Effector memory CD8-positive, alpha-beta T cell (primary cell): ENCODE measurements around the gene WDR47.
A peak's percentile ranks its signal among the peaks of the same experiment; 100 is the strongest.
"Not testable (repeated sequence)": the region's sequence is repeated elsewhere in the genome, so short reads cannot be mapped to it uniquely, and the experiment has no call there.

Experiments used
- ATAC-seq: fragments of 150-1000 bp; cut with Tn5 transposase; replicated peaks from 2 replicates; pipeline ENCODE4 v1.10.0; 2021; ENCODE audit warnings: mild to moderate bottlenecking, moderate library complexity
- DNase-seq, 3 experiments: peaks; one replicate each; pipeline ENCODE4 v3.0.0; 2021
- H3K27ac Mint-ChIP-seq, 2 donors: one replicate each; pipeline ENCODE4 v1.8.0; 2022; ENCODE audit warnings: mild to moderate bottlenecking in 2 of 2, mixed read lengths in 2 of 2, moderate library complexity in 2 of 2
- H3K27me3 Mint-ChIP-seq, 2 donors: one replicate each; pipeline ENCODE4 v1.8.0; 2022; ENCODE audit warnings: mixed read lengths in 2 of 2
- H3K36me3 Mint-ChIP-seq: one replicate; pipeline ENCODE4 v1.8.0; 2022; ENCODE audit warnings: mild to moderate bottlenecking, moderate library complexity, mixed read lengths; ENCODE audit not compliant: insufficient read depth
- H3K4me1 Mint-ChIP-seq, 2 donors: one replicate each; pipeline ENCODE4 v1.8.0; 2022; ENCODE audit warnings: low read depth in 2 of 2, mixed read lengths in 2 of 2
- H3K4me3 Mint-ChIP-seq, 2 donors: one replicate each; pipeline ENCODE4 v1.8.0; 2022; ENCODE audit warnings: mild to moderate bottlenecking in 2 of 2, mixed read lengths in 2 of 2, moderate library complexity in 2 of 2
- H3K9me3 Mint-ChIP-seq, 2 donors: one replicate each; pipeline ENCODE4 v1.8.0; 2022; ENCODE audit warnings: mixed read lengths in 2 of 2

WDR47 gene

DNA sequence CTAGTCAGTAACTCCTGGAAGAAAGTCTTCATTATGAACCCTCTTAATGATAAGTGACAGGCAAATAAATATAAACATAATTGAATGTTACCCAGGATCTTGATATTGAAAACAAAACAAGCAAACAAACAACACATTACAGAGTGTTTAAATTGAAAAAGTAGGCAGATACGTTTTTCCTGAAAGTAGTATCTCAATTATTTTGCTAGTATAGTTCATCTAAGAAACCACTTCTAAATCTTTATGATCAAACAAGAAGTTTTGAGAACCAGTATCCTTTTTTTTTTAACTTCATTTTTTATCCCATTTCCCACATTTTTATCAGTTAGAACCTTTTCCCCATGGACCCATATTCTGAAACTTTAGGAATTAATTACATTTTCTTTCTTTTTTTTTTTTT is 3.7 kb upstream of the WDR47 start:
- Mint-ChIP-seq H3K27me3 (no peaks in the 10 kb centered on the region), H3K4me1 (peaks cover 2 to 12% of the 10 kb centered on the region in 2 donors), H3K36me3 (peaks cover 16% of the 10 kb centered on the region), H3K9me3 (no peaks in the 10 kb centered on the region), H3K27ac (no peak overlapping the region), H3K4me3 (no peak overlapping the region)
- DNase-seq = no peak
- ATAC-seq = no peak

DNA sequence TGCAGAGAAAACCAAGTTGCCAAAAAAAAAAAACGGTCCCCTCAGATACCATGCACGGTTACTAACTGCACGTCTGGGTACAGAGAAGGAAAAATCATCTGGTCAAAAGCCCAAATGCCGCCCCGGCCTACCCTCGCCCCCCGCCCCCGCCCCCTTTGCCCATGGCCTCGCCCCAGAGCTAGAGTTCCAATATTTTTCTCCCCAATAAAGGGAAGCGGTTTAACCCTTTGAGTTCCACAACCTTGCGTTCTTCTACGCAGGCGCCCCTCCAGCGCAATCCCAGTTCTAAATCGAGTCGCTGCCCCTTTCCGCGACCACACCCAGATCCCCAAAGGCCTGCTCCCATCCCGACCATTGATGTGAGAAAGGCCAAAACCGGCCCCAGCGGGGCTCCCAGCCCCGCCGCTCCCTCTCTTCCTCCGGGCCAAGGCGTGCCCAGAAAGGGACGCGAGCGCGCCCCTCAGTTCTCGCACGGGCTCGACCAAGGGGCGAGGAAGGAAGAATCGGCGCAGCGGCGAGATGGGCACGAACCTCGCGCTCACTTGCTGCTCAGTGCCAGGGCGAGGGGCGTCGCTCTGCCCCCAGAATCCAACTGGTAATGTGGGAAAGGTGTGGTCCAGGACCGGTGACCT is 797 bp downstream of the WDR47 start:
- no peaks in the 10 kb centered on the region for H3K27me3 Mint-ChIP-seq
- peak in 1 of 3 experiments; percentile 22 for DNase-seq
- H3K4me1 Mint-ChIP-seq = peaks cover 4 to 20% of the 10 kb centered on the region in 2 donors
- no peaks in the 10 kb centered on the region for H3K9me3 Mint-ChIP-seq
- ATAC-seq = peak; percentile 11
- peak overlapping the region; percentile 71 to 94 for H3K27ac Mint-ChIP-seq
- peak overlapping the region; percentile 81 to 84 for H3K4me3 Mint-ChIP-seq
- peaks cover 27% of the 10 kb centered on the region for H3K36me3 Mint-ChIP-seq

DNA sequence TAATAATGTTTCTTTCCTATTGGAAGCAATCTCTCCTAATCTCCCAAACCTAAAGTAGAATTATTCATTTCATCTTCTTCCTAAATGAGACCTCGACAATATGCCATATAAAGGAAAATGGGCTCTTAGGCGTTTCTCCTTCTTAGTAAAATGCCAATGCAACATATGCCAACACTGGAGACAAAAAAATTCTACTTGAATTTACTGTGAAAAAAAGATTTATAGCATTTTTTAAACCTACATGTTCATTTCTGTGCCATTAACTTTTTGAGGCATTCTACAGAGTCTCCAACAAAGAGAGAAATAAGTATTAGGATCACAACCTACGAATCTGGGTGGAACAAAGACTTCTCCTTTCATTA is 1.3 kb downstream of the WDR47 start:
- H3K36me3 Mint-ChIP-seq = peaks cover 27% of the 10 kb centered on the region
- peak overlapping the region; percentile 71 to 94 for H3K27ac Mint-ChIP-seq
- H3K9me3 Mint-ChIP-seq = no peaks in the 10 kb centered on the region
- no peaks in the 10 kb centered on the region for H3K27me3 Mint-ChIP-seq
- DNase-seq (no peak), ATAC-seq (no peak)
- peak overlapping the region; percentile 81 to 84 for H3K4me3 Mint-ChIP-seq
- H3K4me1 Mint-ChIP-seq = peaks cover 4 to 22% of the 10 kb centered on the region in 2 donors

DNA sequence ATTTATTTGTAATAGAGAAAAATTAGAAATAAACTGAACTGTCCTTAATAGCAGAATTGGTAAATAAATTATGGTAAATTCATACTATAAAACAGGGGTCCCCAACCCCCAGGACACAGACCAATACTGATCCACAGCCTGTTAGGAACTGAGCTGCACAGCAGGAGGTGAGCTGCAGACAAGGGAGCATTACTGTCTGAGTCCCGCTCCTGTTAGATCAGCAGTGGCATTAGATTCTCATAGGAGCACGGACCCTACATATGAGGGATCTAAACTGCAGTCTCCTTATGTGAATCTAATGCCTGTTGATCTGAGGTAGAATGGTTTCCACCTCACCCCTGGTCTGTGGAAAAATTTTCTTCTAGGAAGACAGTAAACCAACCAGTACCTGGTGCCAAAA is 7.5 kb downstream of the WDR47 start:
- DNase-seq = no peak
- no peaks in the 10 kb centered on the region for H3K9me3 Mint-ChIP-seq

DNA sequence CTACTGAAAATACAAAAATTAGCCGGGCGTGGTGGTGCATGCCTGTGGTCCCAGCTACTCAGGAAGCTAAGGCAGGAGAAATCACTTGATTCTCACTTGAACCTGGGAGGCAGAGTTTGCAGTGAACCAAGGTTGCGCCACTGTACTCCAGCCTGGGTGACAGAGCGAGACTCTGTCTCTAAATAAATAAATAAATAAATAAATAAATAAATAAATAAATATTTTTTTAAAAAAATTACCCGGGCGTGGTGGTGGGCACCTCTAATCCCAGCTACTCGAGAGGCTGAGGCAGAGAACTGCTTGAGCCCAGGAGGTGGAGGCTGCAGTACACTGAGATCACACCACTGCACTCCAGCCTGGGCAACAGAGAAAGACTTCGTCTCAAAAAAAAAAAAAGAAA is 12.4 kb downstream of the WDR47 start:
- not testable (repeated sequence) for H3K4me3 Mint-ChIP-seq, H3K9me3 Mint-ChIP-seq, ATAC-seq, H3K27me3 Mint-ChIP-seq, DNase-seq, H3K27ac Mint-ChIP-seq, H3K4me1 Mint-ChIP-seq
- peaks cover 20% of the 10 kb centered on the region for H3K36me3 Mint-ChIP-seq

More for the DNA sequence above, 7.5 kb downstream of the WDR47 start:
- ATAC-seq = no peak
- Mint-ChIP-seq H3K27ac (no peak overlapping the region), H3K4me1 (peaks cover 3 to 7% of the 10 kb centered on the region in 2 donors), H3K27me3 (no peaks in the 10 kb centered on the region), H3K4me3 (no peak overlapping the region), H3K36me3 (peaks cover 23% of the 10 kb centered on the region)

DNA sequence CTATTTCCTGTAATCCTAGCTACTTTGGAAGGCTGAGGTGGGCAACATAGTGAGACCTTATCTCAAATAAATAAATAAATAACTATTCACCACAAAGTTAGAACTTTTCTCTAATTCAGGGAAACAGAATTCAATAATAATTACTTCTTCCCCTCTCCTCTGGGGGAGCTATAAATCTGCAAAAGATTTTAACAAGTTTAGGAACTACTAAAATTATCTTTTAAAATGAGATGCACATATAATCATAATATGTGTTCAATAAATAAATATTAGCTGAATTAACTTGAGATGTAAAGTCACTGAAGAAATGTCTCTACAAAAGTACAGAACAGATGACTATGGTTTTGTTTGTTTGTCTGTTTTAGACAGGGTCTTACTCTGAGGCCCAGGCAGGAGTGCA is 14.1 kb downstream of the WDR47 start:
- Mint-ChIP-seq H3K9me3 (no peaks in the 10 kb centered on the region), H3K27ac (no peak overlapping the region), H3K27me3 (no peaks in the 10 kb centered on the region), H3K36me3 (peaks cover 17% of the 10 kb centered on the region), H3K4me3 (no peak overlapping the region), H3K4me1 (peaks cover 3 to 9% of the 10 kb centered on the region in 2 donors)
- DNase-seq (no peak), ATAC-seq (no peak)

DNA sequence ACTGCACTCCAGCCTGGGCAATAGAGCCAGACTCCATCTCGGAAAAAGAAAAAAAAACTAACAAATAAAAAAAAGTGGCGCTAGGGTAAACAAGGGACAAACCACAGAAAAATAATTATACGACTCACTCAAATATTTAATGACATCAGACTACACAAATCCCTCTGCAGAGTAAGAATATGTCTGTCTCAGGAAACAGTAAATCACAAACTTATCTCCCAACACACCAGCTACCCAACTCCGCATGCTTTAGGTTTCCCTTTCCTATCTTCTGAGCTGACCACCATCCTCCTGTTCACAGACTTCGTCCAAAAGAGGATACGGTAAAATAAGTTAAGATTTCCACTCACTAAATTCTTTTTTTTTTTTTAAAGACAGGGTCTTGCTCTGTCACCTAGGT is 16.2 kb downstream of the WDR47 start:
- no peak for ATAC-seq
- no peak overlapping the region for H3K27ac Mint-ChIP-seq
- peaks cover 29% of the 10 kb centered on the region for H3K36me3 Mint-ChIP-seq
- H3K9me3 Mint-ChIP-seq = no peaks in the 10 kb centered on the region
- no peak for DNase-seq
- no peak overlapping the region for H3K4me3 Mint-ChIP-seq
- H3K27me3 Mint-ChIP-seq = no peaks in the 10 kb centered on the region
- H3K4me1 Mint-ChIP-seq = peaks cover 3 to 9% of the 10 kb centered on the region in 2 donors

DNA sequence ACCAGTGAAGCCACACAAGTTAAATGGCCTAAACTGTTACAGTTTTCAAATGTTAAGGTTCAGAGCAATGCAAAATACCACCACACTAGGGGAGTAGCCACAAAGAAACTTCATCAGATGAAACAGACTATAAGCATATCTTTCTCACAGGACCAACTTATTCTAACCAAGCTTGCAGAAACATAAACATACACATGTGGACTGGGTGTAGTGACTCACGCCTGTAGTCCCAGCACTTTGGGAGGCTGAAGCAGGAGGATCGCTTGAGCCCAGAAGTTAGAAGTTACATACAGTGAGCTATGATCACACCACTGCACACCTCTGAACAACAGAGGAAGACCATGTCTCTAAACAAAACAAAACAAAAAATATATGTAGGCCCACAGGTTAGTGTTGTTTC is 17.3 kb downstream of the WDR47 start:
- H3K4me1 Mint-ChIP-seq = peaks cover 0 to 9% of the 10 kb centered on the region in 2 donors

DNA sequence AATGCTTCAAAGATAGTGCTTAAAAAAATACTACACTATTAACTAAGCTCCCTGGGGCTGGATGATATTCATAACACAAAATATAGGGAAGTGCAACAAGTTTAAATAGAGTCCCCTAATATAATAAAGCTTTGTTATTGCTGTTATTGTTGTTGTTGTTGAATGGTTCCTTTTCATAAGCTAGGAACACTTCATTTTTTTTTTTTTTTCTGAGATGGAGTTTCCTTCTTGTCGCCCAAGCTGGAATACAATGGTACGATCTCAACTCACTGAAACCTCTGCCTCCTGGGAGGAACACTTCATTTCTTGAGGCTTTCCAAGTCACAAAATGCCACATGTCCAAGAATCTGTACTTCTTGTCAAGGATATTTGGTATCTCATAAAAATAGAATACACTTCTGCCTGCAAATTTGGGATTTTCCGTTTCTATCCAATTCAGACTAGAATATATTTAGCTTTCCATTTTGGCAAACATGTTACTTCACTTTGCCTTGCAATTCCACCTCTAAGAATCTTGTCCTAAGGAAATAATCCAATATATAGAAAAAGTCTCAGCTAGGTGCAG is 21.1 kb downstream of the WDR47 start:
- no peak for DNase-seq

More for the DNA sequence above, 17.3 kb downstream of the WDR47 start:
- Mint-ChIP-seq H3K27ac (no peak overlapping the region), H3K27me3 (no peaks in the 10 kb centered on the region), H3K4me3 (no peak overlapping the region), H3K9me3 (no peaks in the 10 kb centered on the region), H3K36me3 (peaks cover 29% of the 10 kb centered on the region)
- ATAC-seq (no peak), DNase-seq (no peak)

DNA sequence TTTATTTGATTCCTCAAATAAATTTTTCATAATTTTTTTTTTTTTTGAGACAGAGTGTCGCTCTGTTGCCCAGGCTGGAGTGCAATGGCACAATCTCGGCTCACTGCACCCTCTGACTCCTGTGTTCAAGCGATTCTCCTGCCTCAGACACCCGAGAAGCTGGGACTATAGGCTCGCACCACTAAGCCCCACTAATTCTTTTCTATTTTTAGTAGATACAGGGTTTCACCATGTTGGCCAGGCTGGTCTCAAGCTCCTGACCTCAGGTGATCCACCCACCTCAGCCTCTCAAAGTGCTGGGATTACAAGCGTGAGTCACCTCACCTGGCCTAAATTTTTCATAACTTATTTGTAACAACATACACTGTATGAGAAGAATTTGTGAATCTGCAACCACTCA is 24.2 kb downstream of the WDR47 start:
- H3K36me3 Mint-ChIP-seq = peaks cover 46% of the 10 kb centered on the region
- H3K4me1 Mint-ChIP-seq, H3K9me3 Mint-ChIP-seq, H3K27ac Mint-ChIP-seq, ATAC-seq, H3K4me3 Mint-ChIP-seq, H3K27me3 Mint-ChIP-seq, DNase-seq: not testable (repeated sequence)

More for the DNA sequence above, 21.1 kb downstream of the WDR47 start:
- H3K27me3 Mint-ChIP-seq = no peaks in the 10 kb centered on the region
- peaks cover 44% of the 10 kb centered on the region for H3K36me3 Mint-ChIP-seq
- H3K9me3 Mint-ChIP-seq = no peaks in the 10 kb centered on the region
- ATAC-seq = no peak
- no peak overlapping the region for H3K27ac Mint-ChIP-seq
- H3K4me3 Mint-ChIP-seq = no peak overlapping the region
- H3K4me1 Mint-ChIP-seq = peaks cover 0 to 8% of the 10 kb centered on the region in 2 donors

DNA sequence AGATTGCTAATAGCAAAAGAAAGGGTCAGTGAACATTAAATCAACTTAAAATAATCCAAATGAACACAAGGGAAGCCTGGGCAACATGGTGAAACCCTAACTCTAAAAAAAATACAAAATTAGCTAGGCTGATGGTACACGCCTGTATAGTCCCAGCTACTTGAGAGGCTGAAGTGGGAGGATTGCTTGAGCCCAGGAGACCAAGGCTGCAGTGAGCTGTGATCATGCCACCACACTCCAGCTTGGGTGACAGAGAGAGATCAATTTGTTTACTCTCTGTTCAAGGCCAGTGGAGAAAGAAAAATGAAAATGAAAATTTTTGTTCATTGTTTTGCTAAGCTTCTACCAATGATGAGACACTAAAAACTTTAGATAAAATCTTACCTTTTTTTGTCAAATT is 24.8 kb downstream of the WDR47 start:
- Mint-ChIP-seq H3K36me3 (peaks cover 40% of the 10 kb centered on the region), H3K9me3 (no peaks in the 10 kb centered on the region), H3K4me3 (no peak overlapping the region), H3K4me1 (no peaks in the 10 kb centered on the region), H3K27me3 (no peaks in the 10 kb centered on the region), H3K27ac (no peak overlapping the region)
- DNase-seq (no peak), ATAC-seq (no peak)

DNA sequence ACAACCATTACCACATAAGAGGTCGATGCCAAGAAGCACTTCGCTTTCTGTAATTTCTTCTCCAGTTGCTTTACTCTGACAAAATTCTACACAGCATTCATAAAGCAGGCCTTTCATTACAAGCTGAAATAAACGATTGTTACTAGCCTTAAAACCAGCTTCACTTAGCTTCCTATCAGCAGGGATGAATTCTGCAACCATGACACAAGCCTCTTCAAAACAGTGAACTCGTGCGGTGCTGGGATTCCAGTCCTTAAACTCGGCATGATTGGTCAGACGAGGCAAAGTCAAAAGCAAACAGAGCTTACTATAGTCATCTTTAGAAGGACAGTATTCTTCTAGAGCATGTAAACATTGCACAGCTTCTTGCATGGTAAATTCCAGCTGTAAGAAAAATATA is 30.6 kb downstream of the WDR47 start:
- H3K36me3 Mint-ChIP-seq = peaks cover 24% of the 10 kb centered on the region
- no peak for DNase-seq
- no peaks in the 10 kb centered on the region for H3K27me3 Mint-ChIP-seq
- ATAC-seq = no peak
- H3K27ac Mint-ChIP-seq = no peak overlapping the region
- no peaks in the 10 kb centered on the region for H3K9me3 Mint-ChIP-seq
- no peaks in the 10 kb centered on the region for H3K4me1 Mint-ChIP-seq
- no peak overlapping the region for H3K4me3 Mint-ChIP-seq

DNA sequence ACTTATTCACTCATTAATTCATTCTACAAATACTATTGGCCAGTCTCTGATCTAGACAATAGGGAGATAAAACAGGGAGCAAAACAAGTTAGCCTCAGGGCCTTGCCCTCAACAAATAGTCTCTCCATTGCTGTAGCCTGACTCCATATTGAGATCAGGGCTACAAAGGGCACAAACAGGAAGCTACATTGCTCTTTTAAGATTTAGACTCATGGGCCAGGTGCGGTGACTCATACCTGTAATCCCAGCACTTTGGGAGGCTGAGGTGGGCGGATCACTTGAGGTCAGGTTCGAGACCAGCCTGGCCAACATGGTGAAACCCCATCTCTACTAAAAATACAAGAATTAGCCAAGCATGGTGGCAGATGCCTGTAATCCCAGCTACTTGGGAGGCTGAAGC is 45.3 kb downstream of the WDR47 start:
- not testable (repeated sequence) for H3K4me1 Mint-ChIP-seq, H3K9me3 Mint-ChIP-seq, H3K27me3 Mint-ChIP-seq, H3K4me3 Mint-ChIP-seq, H3K27ac Mint-ChIP-seq, DNase-seq, ATAC-seq
- peaks cover 50% of the 10 kb centered on the region for H3K36me3 Mint-ChIP-seq

DNA sequence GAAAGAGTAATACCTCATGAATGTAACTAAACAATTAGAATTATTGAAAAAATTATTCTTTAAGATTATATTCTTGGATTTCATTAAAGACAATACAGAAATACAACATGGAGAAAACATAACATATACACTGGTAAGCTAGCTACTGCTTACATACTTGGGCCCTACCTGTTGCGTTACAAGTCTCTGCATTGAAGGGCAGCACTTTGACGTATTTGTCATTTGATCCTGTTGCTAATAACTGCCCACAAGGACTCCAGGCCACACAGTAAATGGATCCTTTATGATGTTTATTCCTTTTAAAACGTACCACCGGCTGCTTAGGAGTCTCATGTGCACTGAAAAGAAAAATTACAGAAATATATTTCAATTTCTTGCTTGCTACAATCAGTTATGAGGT is 58.8 kb downstream of the WDR47 start:
- H3K4me3 Mint-ChIP-seq = no peak overlapping the region
- ATAC-seq (no peak), DNase-seq (no peak)
- no peaks in the 10 kb centered on the region for H3K9me3 Mint-ChIP-seq
- no peaks in the 10 kb centered on the region for H3K27me3 Mint-ChIP-seq
- peaks cover 13% of the 10 kb centered on the region for H3K36me3 Mint-ChIP-seq
- H3K27ac Mint-ChIP-seq = no peak overlapping the region
- no peaks in the 10 kb centered on the region for H3K4me1 Mint-ChIP-seq
